ENCODE measurements around the gene KDM2B.

Gene KDM2B

DNA sequence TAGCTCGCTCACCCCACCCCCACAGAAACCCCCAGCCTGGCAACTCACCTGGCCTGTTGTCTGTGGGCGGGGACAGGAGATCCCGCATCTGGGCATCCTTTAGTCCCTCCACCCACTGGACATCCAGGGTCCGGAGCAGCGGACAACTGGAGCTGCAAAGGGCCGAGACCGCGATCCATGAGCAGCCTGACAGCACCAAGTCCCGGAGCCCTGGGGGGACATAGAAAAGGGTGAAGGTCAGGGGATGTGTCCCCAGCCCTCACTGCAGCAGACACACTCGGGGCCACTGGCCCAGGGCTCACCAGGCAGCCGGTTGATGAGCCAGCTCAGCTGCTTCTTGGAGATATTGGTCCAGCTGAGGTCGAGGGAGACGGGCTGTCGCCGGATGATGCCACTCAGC, 140.1 kb downstream of the KDM2B start:
- DNase-seq (ENCODE audit: low spot score): no peak
- TF ChIP-seq, protein P1, sequence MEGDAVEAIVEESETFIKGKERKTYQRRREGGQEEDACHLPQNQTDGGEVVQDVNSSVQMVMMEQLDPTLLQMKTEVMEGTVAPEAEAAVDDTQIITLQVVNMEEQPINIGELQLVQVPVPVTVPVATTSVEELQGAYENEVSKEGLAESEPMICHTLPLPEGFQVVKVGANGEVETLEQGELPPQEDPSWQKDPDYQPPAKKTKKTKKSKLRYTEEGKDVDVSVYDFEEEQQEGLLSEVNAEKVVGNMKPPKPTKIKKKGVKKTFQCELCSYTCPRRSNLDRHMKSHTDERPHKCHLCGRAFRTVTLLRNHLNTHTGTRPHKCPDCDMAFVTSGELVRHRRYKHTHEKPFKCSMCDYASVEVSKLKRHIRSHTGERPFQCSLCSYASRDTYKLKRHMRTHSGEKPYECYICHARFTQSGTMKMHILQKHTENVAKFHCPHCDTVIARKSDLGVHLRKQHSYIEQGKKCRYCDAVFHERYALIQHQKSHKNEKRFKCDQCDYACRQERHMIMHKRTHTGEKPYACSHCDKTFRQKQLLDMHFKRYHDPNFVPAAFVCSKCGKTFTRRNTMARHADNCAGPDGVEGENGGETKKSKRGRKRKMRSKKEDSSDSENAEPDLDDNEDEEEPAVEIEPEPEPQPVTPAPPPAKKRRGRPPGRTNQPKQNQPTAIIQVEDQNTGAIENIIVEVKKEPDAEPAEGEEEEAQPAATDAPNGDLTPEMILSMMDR (IDR thresholded peaks at IDR 0.05; ENCODE audit: extremely low read depth, missing control alignments): no peak

DNA sequence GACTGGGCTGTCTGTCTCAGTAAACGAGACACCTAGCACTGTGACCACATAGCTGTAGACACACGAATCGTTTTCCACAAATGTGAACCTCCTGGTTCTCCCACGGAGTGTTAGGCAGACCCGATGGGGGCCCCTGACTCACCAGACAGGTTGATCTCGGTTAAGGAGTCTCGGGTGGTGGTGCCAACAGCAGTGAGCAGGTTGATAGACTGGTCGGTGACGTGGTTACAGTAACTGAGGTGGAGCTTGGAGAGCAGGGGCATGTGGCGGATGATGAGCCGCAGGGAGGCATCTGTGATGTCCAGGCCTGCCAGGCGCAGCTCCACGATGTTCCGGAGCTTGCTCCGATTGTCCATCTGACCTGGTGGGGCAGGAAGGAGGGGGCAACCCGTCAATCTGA, 141.1 kb downstream of the KDM2B start:
- TF ChIP-seq, protein P1 (IDR thresholded peaks at IDR 0.05; ENCODE audit: extremely low read depth, missing control alignments): no peak
- no peak for DNase-seq (ENCODE audit: low spot score)

DNA sequence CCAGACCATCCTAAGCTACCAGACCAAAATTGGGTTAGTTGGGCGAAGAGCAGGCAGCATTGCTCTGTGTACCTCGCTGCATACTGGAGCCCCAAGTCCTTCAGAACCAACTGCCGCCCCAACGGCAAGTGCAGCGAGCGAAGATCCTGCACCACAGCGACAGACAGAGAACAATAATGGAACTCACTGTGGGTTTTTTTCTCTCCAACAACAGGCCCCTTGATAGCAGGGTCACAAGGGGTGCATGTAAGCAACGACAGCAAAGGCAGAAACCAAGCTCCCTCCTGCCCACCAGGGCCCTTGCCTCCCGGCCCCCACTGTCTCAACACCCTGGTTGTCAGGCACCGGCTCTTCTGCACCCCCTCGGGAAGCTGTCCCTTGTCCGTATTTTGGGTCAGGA, 141.9 kb downstream of the KDM2B start:
- DNase-seq (ENCODE audit: low spot score): no peak
- TF ChIP-seq, protein P1 (IDR thresholded peaks at IDR 0.05; ENCODE audit: extremely low read depth, missing control alignments): no peak

DNA sequence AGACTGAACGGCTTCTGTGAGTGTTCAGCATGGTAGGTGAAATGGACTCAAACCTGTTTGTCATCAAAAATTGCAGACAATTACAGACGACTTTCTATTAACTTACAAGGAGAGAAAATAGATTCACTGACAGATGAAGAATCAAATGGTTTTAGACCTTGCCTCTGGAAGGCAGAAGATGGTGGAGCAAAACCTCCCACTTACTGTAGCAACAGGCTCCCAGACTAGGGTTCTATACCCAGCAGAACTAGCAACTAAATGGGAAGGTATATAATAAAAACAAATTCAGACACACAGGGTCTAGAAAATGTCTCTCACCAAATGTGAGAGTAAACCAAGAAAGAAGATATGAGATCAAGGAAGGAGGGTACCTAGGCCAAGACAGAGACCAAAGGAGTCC, 144.1 kb downstream of the KDM2B start:
- no peak for DNase-seq (ENCODE audit: low spot score)
- TF ChIP-seq, protein P1 (IDR thresholded peaks at IDR 0.05; ENCODE audit: extremely low read depth, missing control alignments): no peak

DNA sequence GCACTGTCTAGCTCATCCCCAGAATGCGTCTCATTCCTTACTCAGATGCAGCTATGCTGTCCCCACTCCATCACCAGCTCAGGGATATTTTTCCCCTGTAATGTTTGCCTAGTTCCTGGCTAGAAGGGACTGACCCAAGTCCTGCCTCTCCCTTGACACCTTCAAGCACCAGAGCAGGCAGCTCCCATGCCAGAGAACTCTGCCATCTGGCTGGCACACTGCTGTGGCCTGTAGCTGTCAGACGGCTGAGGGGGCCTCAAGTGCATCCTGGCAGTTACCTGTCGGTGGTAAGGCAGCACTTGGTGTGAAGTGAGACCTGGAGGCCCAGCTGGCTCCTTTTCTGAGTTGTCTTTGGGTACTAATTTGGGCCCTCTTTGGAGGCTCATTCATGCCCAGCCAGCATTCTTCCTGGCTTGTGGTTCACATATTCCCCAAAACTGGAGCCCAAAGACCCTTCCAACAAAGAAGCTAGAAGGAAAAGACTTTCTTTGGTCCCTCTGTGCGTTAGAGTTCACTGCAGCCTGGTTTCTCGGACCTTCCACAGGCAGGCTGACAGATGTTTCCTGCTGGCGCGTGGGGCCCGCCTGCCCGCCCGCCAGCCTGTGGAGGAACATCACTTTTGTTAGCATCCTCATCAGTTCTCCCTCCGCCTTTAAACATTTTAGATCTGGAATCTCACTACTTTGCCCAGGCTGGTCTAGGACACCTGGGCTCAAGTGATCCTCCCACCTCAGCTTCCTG, 147.9 kb downstream of the KDM2B start:
- DNase-seq (ENCODE audit: low spot score): no peak
- TF ChIP-seq, protein P1 (IDR thresholded peaks at IDR 0.05; ENCODE audit: extremely low read depth, missing control alignments): no peak

DNA sequence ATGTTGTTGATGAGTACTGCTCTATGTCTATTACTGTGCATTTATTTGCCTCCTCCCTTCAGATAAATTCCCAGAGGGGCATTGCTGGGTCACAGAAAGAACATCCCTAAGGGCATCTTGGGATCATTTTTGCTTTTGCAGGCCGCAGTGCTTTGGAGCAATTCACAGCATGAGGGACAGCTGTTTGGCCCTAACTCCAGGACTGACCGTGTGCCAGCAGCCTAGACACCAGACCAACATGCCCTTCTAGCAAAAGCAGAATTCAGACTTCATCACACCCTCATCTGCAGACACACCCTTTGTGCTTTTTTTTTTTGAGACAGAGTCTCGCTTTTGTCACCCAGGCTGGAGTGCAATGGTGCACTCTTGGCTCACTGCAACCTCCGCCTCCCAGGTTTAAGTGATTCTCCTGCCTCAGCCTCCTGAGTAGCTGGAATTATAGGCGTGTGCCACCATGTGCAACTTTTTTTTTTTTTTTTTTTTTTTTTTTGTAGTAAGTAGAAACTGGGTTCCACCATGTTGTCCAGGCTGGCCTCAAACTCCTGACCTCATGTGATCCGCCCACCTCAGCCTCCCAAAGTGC, 149.9 kb downstream of the KDM2B start:
- TF ChIP-seq, protein P1 (IDR thresholded peaks at IDR 0.05; ENCODE audit: extremely low read depth, missing control alignments): no peak
- no peak for DNase-seq (ENCODE audit: low spot score)

DNA sequence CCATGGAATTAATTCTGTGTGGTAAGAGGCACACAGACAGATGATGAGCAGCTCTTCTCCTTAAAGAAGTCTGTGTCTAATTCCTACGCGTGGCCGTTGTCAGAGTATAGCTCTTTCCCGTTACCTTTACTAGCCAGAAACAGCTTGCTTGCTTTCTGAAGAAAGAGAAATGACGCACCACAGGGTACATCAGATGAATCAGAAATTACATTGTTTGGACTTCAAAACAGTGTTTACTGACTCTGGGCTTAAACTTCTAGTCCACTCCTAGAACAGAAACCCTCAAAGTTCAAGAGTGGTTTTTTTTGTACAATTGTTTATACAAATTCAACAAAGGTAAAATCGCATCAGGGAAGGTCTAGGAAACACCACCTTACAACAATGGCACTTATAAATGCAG, 151.9 kb downstream of the KDM2B start:
- no peak for DNase-seq (ENCODE audit: low spot score)
- TF ChIP-seq, protein P1 (IDR thresholded peaks at IDR 0.05; ENCODE audit: extremely low read depth, missing control alignments): no peak

Measured in GM20000 (cell line).